KG1 (cell line): Measurements from ENCODE around the gene DAPK1.

Experiments
- DNase-seq: peaks from one replicate; lab custom pipeline; 2025; lab: John Stamatoyannopoulos, UW

The DAPK1 gene

DNA sequence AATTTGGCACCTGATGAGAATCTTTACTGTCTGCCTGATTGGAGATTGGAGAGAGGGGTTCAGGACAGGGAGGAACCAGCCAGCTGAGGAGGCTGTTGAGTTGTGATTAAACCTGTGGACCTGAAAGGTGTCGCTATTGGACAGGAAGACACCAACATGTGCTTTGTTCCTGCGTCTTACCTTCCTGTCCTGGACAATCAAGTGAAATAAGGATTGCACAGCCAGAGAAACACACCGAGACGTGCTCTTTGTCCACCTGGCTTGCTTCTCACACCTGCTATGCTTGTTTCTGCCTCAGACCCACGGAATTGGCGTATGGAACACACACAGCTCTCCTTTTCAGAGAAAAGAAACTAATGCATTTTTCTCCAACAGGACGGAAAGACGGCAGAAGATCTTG, 170.6 kb downstream of the DAPK1 start:
- no peak for DNase-seq

- DNase-seq = no peak
These were observed 171.1 kb downstream of the DAPK1 start for GRCh38 chr9:87668722-87669121.

DNA sequence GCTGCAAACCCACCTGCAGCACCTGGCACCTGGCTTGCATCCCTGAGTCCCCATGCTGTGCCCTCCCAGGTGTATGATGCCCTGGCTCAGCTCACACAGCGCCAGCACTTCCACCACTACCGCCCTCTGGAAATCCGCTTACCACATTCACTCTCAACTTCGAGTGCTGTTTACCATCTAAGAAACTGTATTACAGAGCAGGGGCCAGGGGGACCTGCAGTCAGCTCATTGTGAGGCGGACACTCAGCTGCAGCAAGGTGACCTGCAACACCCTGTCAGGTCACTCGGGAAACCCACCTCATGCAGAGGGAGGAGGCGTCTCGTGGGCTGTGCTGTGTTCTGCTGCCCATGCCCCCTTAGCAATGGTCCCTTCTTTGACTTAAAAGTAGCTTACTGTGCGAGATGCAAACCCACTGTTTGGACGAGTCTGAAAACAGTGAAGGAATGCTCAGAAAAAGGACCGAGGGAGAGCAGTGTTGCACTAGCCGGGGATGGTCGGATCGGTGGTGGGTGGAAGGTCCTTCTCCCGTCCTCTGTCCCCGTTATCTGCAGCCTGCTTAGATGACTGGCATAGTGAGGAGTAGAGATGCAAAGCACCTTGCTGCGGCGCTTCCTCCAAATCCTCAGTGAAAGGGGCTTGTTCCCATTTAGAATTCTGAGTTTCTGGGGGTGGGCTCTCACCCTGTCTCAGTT, 173.1 kb downstream of the DAPK1 start:
- no peak for DNase-seq

DNA sequence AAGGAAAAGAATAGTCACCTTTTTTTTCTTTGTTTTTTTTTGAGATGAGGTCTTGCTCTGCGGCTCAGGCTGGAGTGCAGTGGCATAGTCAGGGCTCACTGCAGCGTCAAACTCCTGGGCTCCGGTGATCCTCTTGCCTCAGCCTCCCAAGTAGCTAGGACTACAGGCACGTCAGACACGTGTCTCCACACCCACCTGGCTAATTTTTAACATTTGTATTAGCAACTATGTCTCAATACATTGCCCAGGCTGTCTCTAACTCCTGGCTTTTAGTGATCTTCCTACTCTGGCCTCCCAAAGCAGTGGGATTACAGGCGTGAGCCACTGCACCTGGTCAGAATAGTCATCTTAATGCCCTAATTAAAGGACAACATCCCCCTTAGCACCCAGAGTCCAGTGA, 173.8 kb downstream of the DAPK1 start:
- no peak for DNase-seq

DNA sequence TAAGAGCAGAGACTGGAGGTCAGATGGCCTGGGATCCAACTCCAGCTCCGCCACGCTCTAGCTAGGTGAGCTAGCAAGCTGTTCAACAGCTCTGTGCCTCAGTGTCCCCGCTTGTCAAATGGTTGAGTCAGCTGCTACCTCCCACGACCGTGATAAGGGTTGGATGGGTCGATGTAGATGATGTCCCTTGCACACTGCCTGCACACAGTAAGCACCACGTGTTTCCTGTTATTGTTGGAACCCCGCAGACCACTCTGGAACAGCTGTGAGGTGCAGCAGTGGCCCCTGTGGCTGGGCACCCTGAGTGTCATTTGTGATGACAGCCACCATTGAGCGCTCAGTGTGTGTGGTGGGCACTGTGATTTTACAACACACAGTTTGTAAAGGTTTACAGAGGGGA, 174.3 kb downstream of the DAPK1 start:
- DNase-seq = no peak

- DNase-seq = no peak
These were observed 174.9 kb downstream of the DAPK1 start for GRCh38 chr9:87672586-87672985.

DNA sequence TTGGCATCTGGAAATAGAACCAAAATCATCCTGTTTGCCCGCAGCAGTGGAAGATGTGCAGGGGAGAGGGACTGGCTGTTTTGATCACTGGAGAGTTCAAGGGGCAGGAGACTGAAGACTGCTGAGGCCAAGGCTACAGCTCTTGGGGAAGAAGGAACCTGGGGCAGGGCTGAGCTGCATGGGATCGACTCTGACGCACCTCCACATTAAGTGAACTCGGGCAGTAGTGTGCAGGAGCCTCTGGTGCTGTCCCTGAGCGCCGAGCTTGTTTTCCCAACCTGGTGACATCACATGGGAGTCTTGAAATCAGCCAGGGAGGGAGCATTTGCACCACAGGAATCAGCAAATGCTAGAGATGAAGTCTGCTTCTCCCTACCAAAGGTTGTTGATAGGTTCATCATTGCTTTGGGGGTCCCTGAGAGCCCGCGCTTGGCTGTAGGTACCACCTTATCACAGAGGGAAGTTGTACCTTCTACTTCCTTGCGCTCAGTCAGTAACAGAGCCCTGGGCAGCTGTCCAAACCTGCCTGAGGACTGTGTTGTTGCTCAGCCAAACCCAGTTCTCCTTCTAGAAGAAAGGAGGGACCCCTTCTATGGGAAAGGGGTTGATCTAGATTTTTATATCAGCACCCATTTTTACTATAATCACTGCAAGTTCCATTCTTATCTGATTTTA, 175.9 kb downstream of the DAPK1 start:
- DNase-seq = no peak

DNA sequence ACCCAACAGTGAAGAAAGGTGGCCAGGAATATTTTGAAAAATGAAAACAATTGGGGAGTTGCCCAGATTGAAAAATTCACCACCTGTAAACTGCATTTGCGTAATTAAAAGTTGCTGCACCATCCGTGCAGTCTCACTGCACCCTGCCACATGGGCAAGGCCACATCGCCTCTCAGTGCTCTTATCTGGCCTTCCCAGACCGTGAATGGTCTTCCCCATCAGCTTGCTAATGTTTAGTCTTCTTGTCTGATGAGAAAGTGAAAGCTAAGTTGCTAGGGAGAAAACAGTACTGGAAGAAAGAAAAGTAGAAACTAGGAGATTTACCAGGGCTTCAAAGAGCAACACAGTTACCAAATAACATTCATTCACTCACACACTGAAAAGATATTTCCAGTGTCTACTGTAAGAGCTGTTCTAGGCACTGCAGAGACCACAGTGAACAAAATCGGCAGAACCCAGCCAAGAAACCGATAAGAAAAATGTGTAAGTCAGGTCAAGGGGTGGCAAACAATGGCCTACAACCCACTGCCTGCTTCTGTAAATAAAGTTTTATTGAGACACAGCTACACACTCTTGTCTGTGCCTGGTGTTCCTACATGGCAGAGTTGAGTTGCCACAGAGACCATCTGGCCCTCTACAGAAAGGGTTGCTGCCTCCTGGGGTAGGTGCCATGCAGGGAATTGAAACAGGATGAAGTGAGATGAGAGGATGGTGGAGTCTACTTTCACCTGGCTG, 177.1 kb downstream of the DAPK1 start:
- no peak for DNase-seq

- no peak for DNase-seq
These were observed 178.3 kb downstream of the DAPK1 start for GRCh38 chr9:87675906-87676515.

DNA sequence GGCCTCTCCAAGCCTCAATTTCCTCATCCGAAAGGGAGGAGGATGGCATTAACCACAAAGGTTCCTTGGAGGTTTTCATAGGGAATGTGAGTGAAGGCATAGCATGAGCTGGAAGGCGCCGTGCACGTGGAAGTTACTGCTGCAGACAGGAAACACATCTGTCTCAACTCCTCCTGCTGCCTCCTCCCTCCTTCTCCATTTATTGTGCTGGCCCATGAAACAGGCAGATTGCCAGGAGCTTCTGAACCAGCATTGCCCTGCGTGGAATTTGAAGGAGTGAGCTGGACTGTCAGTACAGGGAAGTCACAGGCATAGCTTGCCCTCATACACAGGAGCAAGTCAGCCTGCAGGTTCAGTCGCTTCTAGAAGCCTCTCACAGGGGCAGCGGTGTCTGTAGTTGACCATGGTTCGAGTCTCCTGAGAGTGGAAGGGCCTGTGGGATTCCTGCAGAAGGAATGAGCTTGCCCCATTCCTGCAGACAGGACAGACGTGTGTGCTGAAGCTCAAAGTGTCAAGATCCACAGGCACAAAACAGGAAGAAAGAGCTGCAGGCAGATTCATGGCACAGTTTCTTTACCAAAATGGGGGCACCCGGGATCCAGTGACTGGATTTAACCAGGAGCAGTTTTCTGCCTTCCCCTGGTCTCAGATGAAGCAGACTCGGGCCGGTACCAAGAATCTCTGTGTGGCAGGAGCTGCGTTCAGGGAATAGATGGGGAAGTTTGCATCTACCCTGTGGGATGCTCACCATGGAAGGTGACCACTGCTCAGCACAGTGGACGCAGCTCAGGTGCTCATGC, 179.5 kb downstream of the DAPK1 start:
- DNase-seq = no peak

GRCh38 chr9:87677776-87678587, 180.3 kb downstream of the DAPK1 start:
- DNase-seq = no peak

DNA sequence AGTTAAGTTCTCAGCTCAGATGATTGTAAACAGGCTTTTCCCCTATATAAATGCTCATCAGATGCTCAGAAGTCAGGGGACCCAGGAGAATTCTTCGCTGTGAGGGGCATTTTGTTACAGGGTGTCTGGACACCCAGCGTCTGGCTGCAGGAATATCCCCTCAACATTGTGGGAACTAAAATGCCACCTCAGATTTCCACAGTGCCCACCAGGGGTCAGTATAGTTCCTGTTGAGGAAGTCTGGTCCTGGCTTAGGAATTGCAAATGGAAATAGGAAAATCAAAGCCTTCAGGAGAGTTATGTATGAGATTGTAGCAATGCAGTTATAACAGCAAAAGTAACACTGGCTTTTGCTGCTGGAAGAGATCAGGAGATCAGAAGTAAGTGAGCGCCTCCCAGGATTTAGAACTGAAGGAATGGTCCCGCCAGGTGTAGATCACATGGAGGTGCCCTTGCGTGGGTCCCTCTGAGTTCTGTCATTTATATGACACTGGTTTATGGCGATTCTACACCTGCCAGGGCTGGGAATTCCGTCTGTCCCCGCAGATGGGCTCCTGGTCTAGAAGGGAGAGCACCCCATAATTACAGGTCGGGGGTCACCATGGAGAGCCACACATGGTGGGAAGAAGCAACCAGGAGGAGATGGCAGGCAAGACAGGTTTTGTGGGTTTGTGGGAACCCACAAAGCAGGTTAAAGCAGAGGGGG, 181.1 kb downstream of the DAPK1 start:
- DNase-seq = no peak

DNA sequence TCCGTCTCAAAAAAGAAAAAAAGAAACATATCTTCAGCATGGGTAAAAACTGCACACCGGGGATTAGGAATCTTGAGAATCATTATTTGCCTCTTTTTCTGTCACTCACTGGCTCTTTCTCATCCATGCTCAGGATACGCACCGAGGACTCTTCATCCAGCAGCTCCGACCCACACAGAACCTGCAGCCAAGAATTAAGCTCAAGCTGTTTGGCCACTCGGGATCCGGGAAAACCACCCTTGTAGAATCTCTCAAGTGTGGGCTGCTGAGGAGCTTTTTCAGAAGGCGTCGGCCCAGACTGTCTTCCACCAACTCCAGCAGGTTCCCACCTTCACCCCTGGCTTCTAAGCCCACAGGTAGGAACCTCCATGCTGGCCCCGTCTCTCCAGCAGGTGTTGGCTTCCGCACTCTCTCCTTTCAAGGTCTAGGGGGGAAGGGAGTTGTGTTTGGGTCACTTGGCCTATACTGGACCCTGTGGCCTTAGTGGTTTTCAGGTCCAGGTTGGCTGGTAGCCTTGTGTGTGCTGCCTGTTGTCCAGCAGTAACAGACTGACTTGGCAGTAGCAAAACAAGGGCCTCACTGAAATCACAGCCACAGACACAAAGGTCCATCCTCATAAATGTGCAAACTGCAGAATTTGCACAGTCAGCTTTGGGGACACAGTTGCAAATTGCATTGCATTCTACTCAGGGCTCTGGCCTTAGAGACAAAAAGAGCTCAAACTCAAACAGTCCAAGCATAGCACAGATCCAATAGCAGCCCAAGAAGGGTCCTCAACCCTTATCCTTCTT, 183.8 kb downstream of the DAPK1 start:
- DNase-seq = no peak

GRCh38 chr9:87682085-87682484, 184.4 kb downstream of the DAPK1 start:
- no peak for DNase-seq

DNA sequence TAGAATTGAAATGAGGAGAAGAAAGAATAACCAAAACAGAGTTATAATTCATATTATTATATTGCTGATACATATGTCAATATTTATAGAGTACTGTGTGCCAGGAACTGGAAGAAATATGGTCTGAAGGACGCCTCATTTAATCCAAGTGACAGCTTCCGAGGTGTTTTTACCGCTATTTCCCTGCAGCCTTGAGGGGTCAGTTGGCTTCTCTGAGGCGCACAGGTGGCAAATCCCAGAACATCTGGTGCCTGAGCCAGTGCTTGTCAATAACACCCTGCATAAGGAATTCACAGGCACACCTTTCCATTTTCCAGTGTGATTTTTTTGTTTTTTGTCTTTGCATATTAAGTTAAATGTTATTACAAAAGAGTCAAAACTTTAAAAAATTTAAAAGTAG, 185.0 kb downstream of the DAPK1 start:
- DNase-seq = no peak

DNA sequence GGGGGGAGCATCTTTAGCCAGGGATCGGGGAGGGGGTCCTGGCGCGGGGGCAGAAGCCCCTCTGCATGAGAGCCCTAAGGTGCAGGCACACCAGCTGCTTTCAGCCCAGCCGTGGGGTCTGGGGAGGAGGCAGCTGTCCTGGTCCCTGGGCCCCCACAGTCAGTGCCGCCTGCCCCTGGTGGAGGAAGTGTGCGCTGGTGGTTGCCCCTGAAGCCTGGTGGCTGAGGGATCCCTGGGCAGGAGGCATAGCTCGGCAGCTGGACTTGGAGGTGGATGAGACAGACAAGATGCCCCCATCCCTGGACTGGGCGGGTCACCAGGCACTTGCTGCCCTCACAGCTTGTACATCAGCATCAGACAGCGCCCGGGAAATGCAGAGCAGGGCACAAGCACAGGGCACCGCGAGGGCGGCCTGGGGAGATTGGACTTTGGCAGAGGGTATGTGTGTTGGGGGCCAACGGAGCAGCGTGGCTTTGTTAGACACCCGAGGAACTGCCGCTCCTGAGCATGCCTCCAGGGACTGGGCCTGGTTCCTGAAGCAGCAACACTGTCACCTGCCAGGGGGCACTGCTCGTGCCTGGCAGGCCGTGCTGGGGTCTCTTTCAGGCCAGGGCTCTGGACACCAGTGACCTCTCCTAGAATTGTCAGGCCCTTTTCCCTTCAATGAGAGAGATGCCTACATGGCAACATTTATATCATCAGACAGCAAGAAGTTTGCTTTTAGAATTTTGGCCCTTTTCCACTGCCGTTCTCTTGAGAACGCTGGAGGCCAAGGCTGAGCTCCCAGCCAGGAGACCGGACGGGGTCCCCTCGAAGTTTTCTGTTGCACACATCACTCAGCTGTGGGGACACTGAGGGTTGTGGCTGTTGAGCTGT, 186.3 kb downstream of the DAPK1 start:
- DNase-seq = no peak

DNA sequence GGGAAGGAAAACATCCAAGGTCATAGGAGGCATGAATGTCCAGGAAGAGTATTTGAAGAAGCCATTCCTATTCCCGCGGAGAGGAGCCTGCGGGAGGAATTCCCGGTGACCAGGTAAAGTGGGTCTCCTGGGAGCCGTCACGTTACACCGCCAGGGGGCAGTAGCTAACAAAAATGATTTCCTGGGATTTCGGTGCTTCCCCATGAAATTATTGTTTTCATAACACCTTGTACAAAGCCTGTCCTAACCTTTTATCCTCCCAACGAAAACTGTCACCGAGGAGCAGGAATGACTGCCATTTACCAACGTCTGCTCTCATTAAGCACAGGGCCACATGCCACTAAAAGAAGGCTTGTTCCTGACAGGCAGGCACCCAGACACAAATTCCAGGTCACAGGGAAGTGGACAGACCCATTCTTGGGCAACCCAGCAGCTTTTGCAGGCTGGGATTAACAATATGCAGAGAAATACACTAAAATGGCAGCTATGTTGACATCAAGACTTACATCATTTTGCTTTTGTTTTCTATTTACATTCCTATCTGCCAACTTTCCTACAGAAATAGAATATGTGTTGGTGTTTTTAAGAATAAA, 187.1 kb downstream of the DAPK1 start:
- DNase-seq = no peak

GRCh38 chr9:87685441-87685840, 187.8 kb downstream of the DAPK1 start:
- no peak for DNase-seq
